PC-3 (cell line): ENCODE measurements around the gene IYD.

ENCODE experiments used
- CTCF ChIP-seq: fragments of 300-600 bp; sonication (generic); conservative IDR thresholded peaks from 2 replicates; pipeline ENCODE4 v1.5.1; 2017; ENCODE audit warnings: antibody characterized with exemption, low read depth, mild to moderate bottlenecking, low read length
- EZH2 ChIP-seq: fragments of 300-600 bp; sonication (generic); IDR thresholded peaks from one replicate; pipeline ENCODE4 v1.6.1; 2017; ENCODE audit warnings: antibody characterized with exemption, mild to moderate bottlenecking, low read length; ENCODE audit not compliant: unreplicated experiment
- EZH2phosphoT487 ChIP-seq: fragments of 300-600 bp; sonication (generic); IDR thresholded peaks from 2 replicates; pipeline ENCODE4 v1.6.1; 2018; ENCODE audit warnings: mild to moderate bottlenecking, antibody characterized with exemption, low read length, borderline replicate concordance

- TF ChIP-seq CTCF: no peak
- TF ChIP-seq EZH2: no peak
- TF ChIP-seq EZH2phosphoT487: no peak
Measured at GRCh38 chr6:150394899-150395295, 26.1 kb downstream of the IYD start.
